IgD-negative memory B cell (primary cell): ENCODE results near the gene GZF1. TPM values are rescaled to one million over a fixed set of nuclear protein-coding genes. Genes with fewer than 3 reads are reported as not detected.

Source experiments
- H3K27ac Mint-ChIP-seq, 3 donors: one replicate each; pipeline ENCODE4 v1.8.0; 2020 to 2022; ENCODE audit warnings: mild to moderate bottlenecking in 3 of 3, mixed read lengths in 3 of 3, moderate library complexity in 1 of 3
- H3K27me3 Mint-ChIP-seq: one replicate; pipeline ENCODE4 v1.8.0; 2021; ENCODE audit warnings: mixed read lengths
- H3K36me3 Mint-ChIP-seq: one replicate; pipeline ENCODE4 v1.8.0; 2020; ENCODE audit warnings: mild to moderate bottlenecking, mixed read lengths
- H3K4me1 Mint-ChIP-seq, 3 donors: one replicate each; pipeline ENCODE4 v1.8.0; 2020 to 2022; ENCODE audit warnings: mixed read lengths in 3 of 3, mild to moderate bottlenecking in 1 of 3
- H3K4me3 Mint-ChIP-seq, 4 donors: one replicate each; pipeline ENCODE4 v1.8.0; 2020 to 2022; ENCODE audit warnings: mild to moderate bottlenecking in 4 of 4, mixed read lengths in 4 of 4, moderate library complexity in 3 of 4
- H3K9me3 Mint-ChIP-seq, 3 donors: one replicate each; pipeline ENCODE4 v1.8.0; 2020 to 2021; ENCODE audit warnings: mixed read lengths in 3 of 3, mild to moderate bottlenecking in 1 of 3
- polyA plus RNA-seq: library from polyadenylated mRNA; unstranded; fragments of 300-500 nt; fragmentation: Illumina TruSeq; gene quantifications from one replicate; pipeline ENCODE4 v1.2.3, GENCODE V29; 2021

GZF1 gene
- polyA plus RNA-seq, 1 donor from 2014 or later = 5.9 TPM

DNA sequence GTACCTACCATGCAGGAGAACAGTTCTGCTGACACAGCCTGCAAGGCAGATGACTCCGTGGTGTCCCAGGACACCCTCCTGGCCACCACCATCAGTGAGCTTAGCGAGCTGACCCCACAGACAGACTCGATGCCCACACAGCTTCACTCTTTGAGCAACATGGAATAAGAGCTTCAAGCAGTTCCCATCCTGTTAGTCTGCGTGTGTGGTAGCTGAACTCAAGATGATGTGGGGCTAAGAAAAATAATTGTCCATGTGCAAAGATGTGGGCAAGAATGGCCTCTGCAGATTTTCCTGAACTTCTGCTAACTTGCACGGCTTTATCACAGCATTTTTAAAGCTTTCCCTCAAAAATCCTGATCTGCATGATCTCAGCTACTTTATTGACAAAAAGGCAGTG is 8.3 kb downstream of the GZF1 start:
- Mint-ChIP-seq H3K36me3 (peaks cover 1% of the 10 kb centered on the region), H3K27ac (no peak overlapping the region), H3K4me3 (no peak overlapping the region), H3K9me3 (no peaks in the 10 kb centered on the region), H3K4me1 (peaks cover 10 to 11% (median 11%) of the 10 kb centered on the region in 3 donors), H3K27me3 (no peaks in the 10 kb centered on the region)

DNA sequence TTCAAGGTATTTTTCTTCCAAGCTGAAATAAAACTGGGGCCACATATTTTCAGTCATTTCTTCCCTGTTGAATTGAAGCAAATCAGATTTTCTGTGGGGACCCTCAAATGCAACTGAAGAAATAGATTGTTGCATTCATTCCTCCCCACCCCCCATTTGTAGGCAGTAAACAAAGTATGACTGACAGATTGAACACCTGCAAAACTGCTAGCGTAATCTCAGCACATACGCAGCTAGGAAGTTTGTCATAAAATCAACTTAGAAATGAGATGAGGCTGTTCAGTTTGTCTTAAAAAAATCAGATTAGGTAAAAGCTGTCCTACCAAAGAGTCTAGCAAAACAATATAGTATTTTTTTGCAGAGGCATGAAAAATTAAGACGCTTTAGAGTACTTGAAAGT is 8.9 kb downstream of the GZF1 start:
- Mint-ChIP-seq H3K4me3 (no peak overlapping the region), H3K27ac (no peak overlapping the region), H3K27me3 (no peaks in the 10 kb centered on the region), H3K9me3 (no peaks in the 10 kb centered on the region), H3K4me1 (peaks cover 10 to 11% (median 11%) of the 10 kb centered on the region in 3 donors), H3K36me3 (peaks cover 1% of the 10 kb centered on the region)

DNA sequence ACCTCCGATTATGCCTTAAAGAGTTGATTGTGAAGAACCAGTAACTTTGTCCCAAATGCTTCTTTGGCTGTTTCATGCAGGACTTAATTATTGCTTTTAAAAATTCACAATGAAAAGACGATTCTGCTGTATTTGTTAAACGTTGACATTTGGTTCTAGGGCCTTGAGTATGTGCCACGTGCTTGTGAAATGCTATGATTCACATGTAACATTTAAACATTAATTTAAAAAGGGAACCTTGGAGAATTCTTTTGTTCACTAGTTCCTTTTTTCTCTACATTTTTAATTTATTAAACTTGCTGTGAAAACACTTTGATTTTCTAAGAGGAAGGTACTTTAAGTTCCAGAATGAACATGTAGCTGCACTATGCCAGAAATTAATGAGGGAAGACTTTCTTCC is 9.5 kb downstream of the GZF1 start:
- Mint-ChIP-seq H3K27ac (no peak overlapping the region), H3K36me3 (peaks cover 3% of the 10 kb centered on the region), H3K9me3 (no peaks in the 10 kb centered on the region), H3K4me3 (no peak overlapping the region), H3K27me3 (no peaks in the 10 kb centered on the region), H3K4me1 (peaks cover 5 to 6% (median 5%) of the 10 kb centered on the region in 3 donors)

DNA sequence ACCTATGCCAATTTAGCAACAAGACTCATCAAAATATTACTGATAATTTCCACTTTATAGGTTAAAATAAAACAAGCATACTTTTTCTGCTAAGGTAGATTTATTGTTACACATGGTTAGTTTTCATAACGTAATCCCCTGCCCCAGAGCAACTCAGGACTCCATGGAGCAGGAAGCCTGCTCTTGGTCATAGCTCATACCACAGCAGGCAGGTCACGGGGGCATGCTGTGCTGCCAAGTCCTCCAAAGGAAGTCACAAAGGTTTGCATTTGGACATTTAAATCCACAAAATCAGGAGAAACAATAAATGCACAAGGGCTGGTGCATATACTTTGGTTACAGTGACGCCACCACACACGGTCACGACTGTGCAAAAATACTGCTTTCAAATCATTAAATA is 12.5 kb downstream of the GZF1 start:
- Mint-ChIP-seq H3K36me3 (peaks cover 6% of the 10 kb centered on the region), H3K9me3 (no peaks in the 10 kb centered on the region), H3K27ac (no peak overlapping the region), H3K4me1 (no peaks in the 10 kb centered on the region), H3K27me3 (no peaks in the 10 kb centered on the region), H3K4me3 (no peak overlapping the region)

DNA sequence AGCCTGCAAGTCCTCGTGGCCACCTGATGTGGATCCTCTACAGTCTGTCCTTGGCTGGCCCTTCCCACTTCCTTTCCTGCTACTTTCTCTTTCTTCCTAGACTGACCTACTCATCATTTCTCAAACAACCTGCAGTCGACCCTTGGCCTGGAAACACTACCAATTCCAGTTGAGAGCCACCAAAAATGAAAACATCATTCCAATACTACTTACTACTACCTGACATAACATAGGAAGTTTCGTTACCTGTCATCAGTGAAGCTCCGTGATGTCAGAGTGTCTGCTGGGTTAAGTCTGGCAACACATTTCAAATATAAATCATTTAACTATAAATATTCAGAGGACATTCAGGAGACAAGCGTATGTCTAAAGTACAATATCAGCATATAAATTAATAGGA is 13.8 kb downstream of the GZF1 start:
- Mint-ChIP-seq H3K36me3 (peaks cover 6% of the 10 kb centered on the region), H3K27me3 (no peaks in the 10 kb centered on the region), H3K9me3 (no peaks in the 10 kb centered on the region), H3K4me1 (no peaks in the 10 kb centered on the region), H3K27ac (no peak overlapping the region), H3K4me3 (peak overlapping the region in 1 of 4 donors; percentile 63)

DNA sequence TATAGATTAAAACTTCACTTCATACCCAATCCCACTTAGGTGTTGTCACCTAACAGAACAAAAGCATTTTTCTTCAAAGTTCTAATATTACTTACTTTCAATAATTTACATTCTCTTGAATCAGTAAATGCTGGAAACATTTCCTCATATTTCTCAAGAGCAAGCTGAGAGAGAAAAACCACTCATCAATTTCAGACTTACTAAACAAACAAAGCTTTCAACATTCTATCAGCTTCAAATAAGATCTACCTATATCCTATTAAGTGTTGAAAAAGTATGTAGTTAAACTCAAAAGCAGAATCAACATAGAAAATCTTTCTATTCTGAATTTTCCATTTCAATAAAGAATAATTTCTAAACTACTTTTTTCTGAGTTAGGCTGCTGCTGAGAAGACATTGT is 17.8 kb downstream of the GZF1 start:
- no peaks in the 10 kb centered on the region for H3K27me3 Mint-ChIP-seq
- H3K36me3 Mint-ChIP-seq = peaks cover 13% of the 10 kb centered on the region
- H3K4me1 Mint-ChIP-seq = no peaks in the 10 kb centered on the region
- H3K9me3 Mint-ChIP-seq = peaks cover 0 to 5% (median 0%) of the 10 kb centered on the region in 3 donors
- H3K4me3 Mint-ChIP-seq = no peak overlapping the region
- H3K27ac Mint-ChIP-seq = no peak overlapping the region

DNA sequence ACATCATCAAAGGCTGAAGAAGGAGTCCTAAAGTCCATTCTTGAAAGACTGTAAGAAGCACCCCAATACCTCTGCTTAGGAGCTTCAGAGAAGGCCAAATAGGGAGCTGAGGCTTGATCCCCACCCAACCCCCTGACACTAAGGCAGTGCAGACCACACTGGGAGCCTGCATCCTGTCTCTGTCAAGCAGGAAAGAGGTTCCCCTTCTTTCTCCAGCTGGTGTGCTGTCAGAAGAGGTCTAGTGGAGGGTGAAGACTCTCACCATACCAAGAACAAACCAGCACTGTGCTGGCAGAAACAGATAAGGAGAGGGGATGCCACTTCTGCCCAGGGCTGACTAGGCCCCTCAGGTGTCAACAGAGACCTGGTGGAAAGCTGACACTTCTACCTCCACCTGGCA is 19.9 kb downstream of the GZF1 start:
- no peaks in the 10 kb centered on the region for H3K4me1 Mint-ChIP-seq
- no peak overlapping the region for H3K27ac Mint-ChIP-seq

DNA sequence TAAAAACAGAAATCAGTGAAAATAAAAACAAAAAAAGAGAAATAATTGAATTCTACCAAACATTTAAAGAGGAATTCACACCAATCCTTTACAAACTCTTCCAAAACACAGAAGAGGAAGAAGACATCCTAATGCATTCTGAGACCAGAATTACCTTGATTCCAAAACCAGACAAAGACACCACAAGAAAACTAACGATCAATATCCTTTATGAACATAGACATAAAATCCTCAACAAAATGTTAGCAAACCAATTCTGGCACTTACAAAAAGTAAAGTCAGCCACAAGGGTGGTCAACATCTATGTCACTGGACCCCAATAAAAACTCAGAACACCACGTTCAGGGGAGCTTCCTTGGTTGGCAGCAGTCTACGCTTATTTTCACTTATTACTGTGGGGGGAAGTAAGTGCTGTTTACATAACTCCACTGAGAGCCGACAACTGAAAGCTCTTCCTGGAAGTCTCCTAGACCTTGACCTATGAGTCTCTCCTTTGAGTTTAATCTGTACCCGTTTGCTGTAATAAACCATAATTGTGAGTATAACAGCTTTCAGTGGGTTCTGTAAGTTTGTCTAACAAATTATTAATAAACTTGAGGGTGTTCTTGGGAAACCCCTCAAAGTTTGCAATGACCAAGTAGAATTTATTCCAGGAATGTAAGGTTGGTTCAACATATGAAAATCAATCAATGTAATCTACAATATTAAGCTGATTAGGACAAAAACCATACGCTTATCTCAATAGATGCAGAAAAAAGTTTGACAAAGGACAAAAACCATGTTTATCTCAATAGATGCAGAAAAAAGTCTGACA is 24.5 kb downstream of the GZF1 start:
- H3K4me3 Mint-ChIP-seq = no peak overlapping the region
- H3K27ac Mint-ChIP-seq = peak overlapping the region in 1 of 3 donors; percentile 31
- peaks cover 0 to 6% (median 2%) of the 10 kb centered on the region in 3 donors for H3K4me1 Mint-ChIP-seq
- peaks cover 12% of the 10 kb centered on the region for H3K36me3 Mint-ChIP-seq
- no peaks in the 10 kb centered on the region for H3K27me3 Mint-ChIP-seq
- H3K9me3 Mint-ChIP-seq = peaks cover 0 to 5% (median 0%) of the 10 kb centered on the region in 3 donors

More for the DNA sequence above, 19.9 kb downstream of the GZF1 start:
- H3K9me3 Mint-ChIP-seq = peaks cover 0 to 5% (median 0%) of the 10 kb centered on the region in 3 donors
- no peak overlapping the region for H3K4me3 Mint-ChIP-seq
- peaks cover 8% of the 10 kb centered on the region for H3K36me3 Mint-ChIP-seq
- no peaks in the 10 kb centered on the region for H3K27me3 Mint-ChIP-seq

DNA sequence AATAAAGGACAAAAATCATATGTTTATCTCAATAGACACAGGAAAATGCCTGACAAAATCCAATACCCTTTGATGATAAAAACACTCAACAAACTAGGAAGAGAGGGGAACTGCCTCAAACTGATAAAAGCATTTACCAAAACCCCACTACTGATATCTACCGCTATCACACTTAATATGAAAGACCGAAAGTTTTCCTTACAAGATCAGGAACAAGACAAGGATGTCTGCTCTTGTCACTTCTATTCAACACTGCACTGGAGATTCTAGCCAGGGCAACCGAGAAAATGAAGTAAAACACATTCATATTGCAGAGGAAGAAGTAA is 25.1 kb downstream of the GZF1 start:
- peaks cover 10% of the 10 kb centered on the region for H3K36me3 Mint-ChIP-seq
- peaks cover 4 to 7% (median 6%) of the 10 kb centered on the region in 3 donors for H3K4me1 Mint-ChIP-seq
- H3K9me3 Mint-ChIP-seq = peaks cover 0 to 5% (median 0%) of the 10 kb centered on the region in 3 donors
- H3K27me3 Mint-ChIP-seq = no peaks in the 10 kb centered on the region
- H3K27ac Mint-ChIP-seq = no peak overlapping the region
- no peak overlapping the region for H3K4me3 Mint-ChIP-seq

DNA sequence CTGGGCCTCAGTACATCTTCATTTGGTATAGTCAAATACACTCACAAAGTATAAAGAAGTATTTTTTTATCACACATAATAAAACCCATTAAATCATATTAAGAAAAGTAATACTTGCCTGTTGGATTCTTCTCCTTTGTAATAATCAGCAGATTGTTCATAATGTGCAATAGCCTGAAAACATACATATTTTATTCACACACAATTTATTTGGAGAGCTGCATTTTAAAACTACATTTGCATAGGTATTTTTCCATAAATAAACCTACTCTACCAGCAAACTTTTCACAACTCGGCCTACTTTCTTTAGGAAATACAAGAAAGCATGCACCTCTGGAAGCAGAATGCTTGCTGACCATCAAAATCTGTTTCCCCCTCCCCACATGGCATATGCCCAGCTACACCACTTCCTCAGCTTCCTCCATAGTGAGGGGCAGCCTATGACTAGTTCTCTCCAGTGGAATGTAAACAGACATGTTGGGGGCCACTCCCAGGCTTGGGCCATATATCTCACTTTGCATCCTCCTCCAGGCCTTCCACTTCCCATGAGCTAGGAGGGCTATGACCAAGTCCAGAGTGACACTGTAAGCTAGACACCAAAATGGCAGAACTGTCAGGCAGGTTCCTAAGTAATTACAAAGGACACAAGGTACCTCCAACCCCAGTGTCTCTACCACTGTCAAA is 28.3 kb downstream of the GZF1 start:
- H3K4me3 Mint-ChIP-seq = peak overlapping the region in 1 of 4 donors; percentile 30
- no peak overlapping the region for H3K27ac Mint-ChIP-seq
- H3K9me3 Mint-ChIP-seq = no peaks in the 10 kb centered on the region
- peaks cover 4 to 9% (median 6%) of the 10 kb centered on the region in 3 donors for H3K4me1 Mint-ChIP-seq
- H3K27me3 Mint-ChIP-seq = no peaks in the 10 kb centered on the region
- H3K36me3 Mint-ChIP-seq = peaks cover 15% of the 10 kb centered on the region

DNA sequence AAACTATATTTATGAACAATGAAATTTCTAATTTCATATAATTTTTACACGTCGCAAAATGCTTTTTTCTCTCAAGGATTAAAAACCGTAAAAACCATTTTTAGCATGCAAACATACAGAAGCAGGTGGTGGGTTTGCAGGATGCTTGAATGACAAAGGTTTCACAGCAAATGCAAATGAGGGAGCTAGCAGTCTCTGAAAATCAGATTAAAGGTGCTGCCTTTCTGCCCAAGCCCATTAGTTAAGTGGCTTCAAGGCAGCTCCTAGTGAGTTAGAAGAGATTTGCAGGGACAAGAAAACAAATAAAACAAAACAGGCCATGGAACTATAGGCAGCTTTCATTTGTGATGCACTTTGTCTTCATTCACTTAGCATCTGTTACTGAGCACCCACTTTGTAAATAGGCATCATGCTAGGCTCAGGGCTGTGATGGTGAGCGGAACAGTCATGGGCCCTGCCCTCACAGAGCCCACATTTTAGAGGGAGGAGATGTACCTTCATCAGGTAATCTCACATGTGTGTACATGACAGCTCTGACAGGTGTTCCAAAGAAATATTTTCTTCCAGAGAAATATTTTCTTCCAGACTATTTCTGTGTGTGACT is 29.8 kb downstream of the GZF1 start:
- H3K9me3 Mint-ChIP-seq = no peaks in the 10 kb centered on the region
- H3K4me1 Mint-ChIP-seq = peaks cover 4 to 9% (median 6%) of the 10 kb centered on the region in 3 donors
- peaks cover 15% of the 10 kb centered on the region for H3K36me3 Mint-ChIP-seq
- no peak overlapping the region for H3K4me3 Mint-ChIP-seq
- H3K27me3 Mint-ChIP-seq = no peaks in the 10 kb centered on the region
- H3K27ac Mint-ChIP-seq = peak overlapping the region in 1 of 3 donors; percentile 32

DNA sequence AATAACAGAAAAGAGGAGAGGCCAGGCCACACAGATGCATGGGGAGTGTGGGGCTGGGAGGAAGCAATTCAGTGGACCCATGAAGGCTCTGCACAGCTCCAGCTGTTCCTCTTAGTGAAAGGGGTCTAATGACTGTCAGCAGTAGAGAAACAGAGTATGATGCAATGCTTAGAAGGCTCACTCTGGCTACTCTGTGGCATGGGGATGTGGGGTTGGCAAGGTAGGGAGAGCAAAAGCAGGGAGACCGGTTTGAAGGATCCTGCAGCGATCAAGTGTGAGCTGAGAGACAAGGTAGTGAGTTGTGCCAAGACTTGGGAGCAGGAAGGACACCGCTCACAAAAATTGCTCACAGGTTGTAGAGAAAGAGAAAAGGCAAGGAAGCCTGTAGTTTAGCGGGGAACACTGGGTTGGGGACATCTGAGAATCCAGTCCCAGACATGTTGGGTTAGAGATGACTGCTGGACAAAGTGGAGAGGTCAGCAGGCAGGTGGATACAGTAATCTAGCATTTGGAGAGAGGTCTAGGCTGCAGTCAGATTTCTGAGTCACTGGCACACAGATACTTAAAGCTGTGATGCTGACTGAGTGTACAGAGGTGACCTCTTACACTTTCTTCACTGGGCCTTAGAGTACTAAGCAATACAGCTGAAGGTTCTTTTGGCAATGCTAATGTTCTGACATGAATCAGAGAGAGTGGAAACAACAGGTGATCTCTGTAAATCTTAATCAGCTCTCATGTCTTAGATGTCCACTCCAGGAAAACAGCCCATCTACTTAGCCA is 32.2 kb downstream of the GZF1 start:
- Mint-ChIP-seq H3K9me3 (no peaks in the 10 kb centered on the region), H3K27me3 (no peaks in the 10 kb centered on the region), H3K4me3 (no peak overlapping the region), H3K27ac (no peak overlapping the region), H3K4me1 (peaks cover 4 to 9% (median 6%) of the 10 kb centered on the region in 3 donors), H3K36me3 (peaks cover 15% of the 10 kb centered on the region)

DNA sequence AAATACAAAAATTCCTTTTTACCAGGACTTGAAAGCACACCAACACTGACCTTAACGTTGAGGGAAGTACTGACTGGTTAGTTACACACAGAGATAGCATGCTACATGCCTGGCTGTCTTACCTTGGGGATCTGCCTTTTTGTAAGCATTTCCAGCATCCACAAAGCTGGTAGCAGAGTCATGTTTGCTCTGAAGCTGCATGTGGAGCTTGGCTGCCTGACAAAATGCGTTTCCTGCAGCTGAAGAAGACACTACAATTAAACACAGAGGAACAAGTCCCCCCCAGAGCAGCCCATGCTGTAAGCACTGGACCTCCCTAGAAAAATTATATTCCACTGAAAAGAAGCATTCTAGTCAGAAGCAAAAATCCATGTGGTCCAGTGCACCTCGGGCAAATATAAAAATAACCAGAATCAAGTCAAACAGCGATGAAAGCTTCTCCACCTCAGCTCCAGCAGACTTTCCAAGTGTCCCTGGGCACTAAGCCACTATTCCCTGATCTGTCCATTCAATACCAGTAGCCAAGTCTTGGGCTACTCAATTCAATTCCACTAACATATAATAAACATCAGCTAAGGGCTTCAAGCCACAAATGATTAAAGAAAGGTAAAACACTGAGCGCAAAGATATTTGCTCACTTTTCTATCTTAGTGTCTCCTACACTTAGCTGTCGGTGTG is 35.1 kb downstream of the GZF1 start:
- no peak overlapping the region for H3K27ac Mint-ChIP-seq
- peaks cover 11% of the 10 kb centered on the region for H3K36me3 Mint-ChIP-seq
- no peak overlapping the region for H3K4me3 Mint-ChIP-seq
- no peaks in the 10 kb centered on the region for H3K27me3 Mint-ChIP-seq
- peaks cover 0 to 5% (median 3%) of the 10 kb centered on the region in 3 donors for H3K4me1 Mint-ChIP-seq
- H3K9me3 Mint-ChIP-seq = no peaks in the 10 kb centered on the region

DNA sequence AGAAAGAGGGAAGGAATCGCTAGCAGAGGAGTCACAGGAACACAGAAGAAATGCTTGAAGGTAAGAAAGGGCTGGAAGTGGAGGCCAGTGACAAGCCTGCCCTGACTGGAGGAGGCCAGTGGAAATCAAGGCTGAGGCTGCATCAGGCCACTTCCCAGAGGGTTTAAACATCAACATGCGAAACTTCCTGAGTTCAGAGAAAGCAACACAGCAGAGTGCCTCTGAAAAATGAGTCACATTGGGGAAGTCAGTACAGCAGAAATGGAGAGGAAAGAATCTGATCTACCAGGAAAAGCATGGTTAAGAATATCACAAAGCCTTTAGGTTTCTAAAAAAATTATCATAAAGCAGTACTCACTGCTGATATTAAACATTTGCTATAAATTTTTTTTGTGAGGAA is 36.0 kb downstream of the GZF1 start:
- H3K4me1 Mint-ChIP-seq = peaks cover 0 to 4% (median 3%) of the 10 kb centered on the region in 3 donors
- H3K9me3 Mint-ChIP-seq = no peaks in the 10 kb centered on the region
- no peak overlapping the region for H3K27ac Mint-ChIP-seq
- no peaks in the 10 kb centered on the region for H3K27me3 Mint-ChIP-seq
- no peak overlapping the region for H3K4me3 Mint-ChIP-seq
- H3K36me3 Mint-ChIP-seq = peaks cover 10% of the 10 kb centered on the region
